ENCODE measurements around the gene CAND2.

DNA sequence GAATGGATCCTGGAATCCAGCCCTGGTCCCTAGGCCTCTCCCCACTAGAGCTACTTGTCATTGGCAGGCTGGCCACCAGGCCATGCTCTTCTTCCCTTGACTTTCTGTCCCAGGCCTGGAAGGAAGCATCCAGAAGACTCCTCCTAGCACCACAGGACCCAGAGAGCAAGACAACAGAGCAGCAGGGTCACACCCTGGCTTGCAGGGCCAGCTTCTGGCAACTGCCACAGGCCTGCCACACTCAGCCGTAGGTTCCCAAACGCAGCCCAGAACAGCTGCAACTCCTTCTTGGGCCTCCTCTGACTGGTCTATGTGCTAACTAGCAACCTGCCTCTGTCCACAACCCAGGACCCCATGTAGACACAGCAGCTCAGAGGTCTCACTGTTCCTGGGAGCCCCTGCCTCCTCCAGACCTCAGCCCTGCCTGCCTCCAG lies 81.7 kb downstream of the CAND2 start:
- TF ChIP-seq EZH2 (IDR thresholded peaks at IDR 0.05; ENCODE audit: borderline replicate concordance, low read depth, low read length, poor library complexity, severe bottlenecking), result no peak
- TF ChIP-seq, protein P1, sequence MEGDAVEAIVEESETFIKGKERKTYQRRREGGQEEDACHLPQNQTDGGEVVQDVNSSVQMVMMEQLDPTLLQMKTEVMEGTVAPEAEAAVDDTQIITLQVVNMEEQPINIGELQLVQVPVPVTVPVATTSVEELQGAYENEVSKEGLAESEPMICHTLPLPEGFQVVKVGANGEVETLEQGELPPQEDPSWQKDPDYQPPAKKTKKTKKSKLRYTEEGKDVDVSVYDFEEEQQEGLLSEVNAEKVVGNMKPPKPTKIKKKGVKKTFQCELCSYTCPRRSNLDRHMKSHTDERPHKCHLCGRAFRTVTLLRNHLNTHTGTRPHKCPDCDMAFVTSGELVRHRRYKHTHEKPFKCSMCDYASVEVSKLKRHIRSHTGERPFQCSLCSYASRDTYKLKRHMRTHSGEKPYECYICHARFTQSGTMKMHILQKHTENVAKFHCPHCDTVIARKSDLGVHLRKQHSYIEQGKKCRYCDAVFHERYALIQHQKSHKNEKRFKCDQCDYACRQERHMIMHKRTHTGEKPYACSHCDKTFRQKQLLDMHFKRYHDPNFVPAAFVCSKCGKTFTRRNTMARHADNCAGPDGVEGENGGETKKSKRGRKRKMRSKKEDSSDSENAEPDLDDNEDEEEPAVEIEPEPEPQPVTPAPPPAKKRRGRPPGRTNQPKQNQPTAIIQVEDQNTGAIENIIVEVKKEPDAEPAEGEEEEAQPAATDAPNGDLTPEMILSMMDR (conservative IDR thresholded peaks at IDR 0.05; ENCODE audit: low read depth, low read length), result no peak
